Suprapubic skin (tissue), 4 donors: ENCODE results near the gene SPECC1. TPM values are rescaled to one million over a fixed set of nuclear protein-coding genes. Genes with fewer than 3 reads are reported as not detected.

Experiments
- DNase-seq, 2 donors: peaks; one replicate each; pipeline ENCODE4 v3.0.0-alpha.2; 2019; ENCODE audit warnings: low spot score in 2 of 2
- H3K27ac ChIP-seq: fragments of 200-600 bp; sonication (generic); one replicate; pipeline ENCODE4 v1.5.1; 2019
- H3K27me3 ChIP-seq: fragments of 200-600 bp; sonication (generic); one replicate; pipeline ENCODE4 v1.5.1; 2019
- H3K36me3 ChIP-seq: fragments of 200-600 bp; sonication (generic); one replicate; pipeline ENCODE4 v1.5.1; 2019
- H3K4me1 ChIP-seq: fragments of 200-600 bp; sonication (generic); one replicate; pipeline ENCODE4 v1.5.1; 2019
- H3K4me3 ChIP-seq: fragments of 200-600 bp; sonication (generic); one replicate; pipeline ENCODE4 v1.5.1; 2019; ENCODE audit warnings: mild to moderate bottlenecking
- H3K9me3 ChIP-seq: fragments of 200-600 bp; sonication (generic); one replicate; pipeline ENCODE4 v1.5.1; 2019
- CTCF ChIP-seq, 2 donors: fragments of 200-600 bp in 1 of 2; fragments of 450-650 bp in 1 of 2; sonication (generic) in 1 of 2; IDR thresholded peaks; one replicate each; pipeline ENCODE4 v1.5.1; 2016 to 2019; ENCODE audit warnings: antibody characterized with exemption in 2 of 2, mild to moderate bottlenecking in 1 of 2, moderate library complexity in 1 of 2
- EP300 ChIP-seq: sonication (generic); formaldehyde crosslinking; IDR thresholded peaks from one replicate; pipeline ENCODE4 v1.6.1; 2017; ENCODE audit warnings: antibody characterized with exemption
- POLR2A ChIP-seq, 2 donors: fragments of 450-650 bp; IDR thresholded peaks; one replicate each; pipeline ENCODE4 v1.6.1; 2017; ENCODE audit warnings: antibody characterized with exemption in 2 of 2, mild to moderate bottlenecking in 2 of 2, moderate library complexity in 2 of 2
- POLR2AphosphoS5 ChIP-seq, 3 donors: sonication (generic); formaldehyde crosslinking; IDR thresholded peaks; one replicate each; pipeline ENCODE4 v1.6.1; 2017; ENCODE audit warnings: antibody characterized with exemption in 3 of 3
- WGBS: methylation state at CpG from one replicate; pipeline ENCODE4 v1.1.5; 2018; 5-methylcytosine and 5-hydroxymethylcytosine counted together
- total RNA-seq, 4 donors: library from RNA; depleted of rRNA; stranded (reverse); fragments of >200 nt; gene quantifications; one replicate each; pipeline ENCODE4 v1.1.0, GENCODE V29; 2016

SPECC1 gene
- total RNA-seq, 4 donors from 2014 or later, result 12.2 to 18.1 (median 16.4) TPM

- Histone ChIP-seq H3K27ac (no peak overlapping the region), H3K9me3 (no peaks in the 10 kb centered on the region), H3K4me3 (no peak overlapping the region), H3K36me3 (no peaks in the 10 kb centered on the region), H3K27me3 (no peaks in the 10 kb centered on the region), H3K4me1 (no peaks in the 10 kb centered on the region)
- 83% methylated on average over 3 of the region's 3 CpGs for WGBS
- TF ChIP-seq POLR2AphosphoS5 (IDR thresholded peaks at IDR 0.05) (no peak), CTCF (IDR thresholded peaks at IDR 0.05) (no peak), EP300 (no peak), POLR2A (IDR thresholded peaks at IDR 0.05) (no peak)
- DNase-seq, result no peak
Observed at GRCh38 chr17:20279631-20280030, 270.5 kb downstream of the SPECC1 start.

- TF ChIP-seq CTCF (IDR thresholded peaks at IDR 0.05) (no peak), POLR2AphosphoS5 (IDR thresholded peaks at IDR 0.05) (no peak)
- no peaks in the 10 kb centered on the region for H3K27me3 ChIP-seq
- 94% methylated on average over 6 of the region's 6 CpGs for WGBS
Observed at GRCh38 chr17:20280051-20280450, 270.9 kb downstream of the SPECC1 start.

GRCh38 chr17:20280851-20281250 is 271.7 kb downstream of the SPECC1 start:
- WGBS, result 90% methylated on average over 10 of the region's 10 CpGs
- no peak overlapping the region for H3K27ac ChIP-seq
- H3K27me3 ChIP-seq, result no peaks in the 10 kb centered on the region
- no peaks in the 10 kb centered on the region for H3K36me3 ChIP-seq
- TF ChIP-seq CTCF (IDR thresholded peaks at IDR 0.05) (no peak), POLR2AphosphoS5 (IDR thresholded peaks at IDR 0.05) (no peak), EP300 (no peak), POLR2A (IDR thresholded peaks at IDR 0.05) (no peak)
- DNase-seq, result no peak
- no peaks in the 10 kb centered on the region for H3K9me3 ChIP-seq
- H3K4me3 ChIP-seq, result no peak overlapping the region
- no peaks in the 10 kb centered on the region for H3K4me1 ChIP-seq

More at GRCh38 chr17:20280051-20280450, 270.9 kb downstream of the SPECC1 start:
- no peak overlapping the region for H3K27ac ChIP-seq
- H3K4me3 ChIP-seq, result no peak overlapping the region
- no peaks in the 10 kb centered on the region for H3K9me3 ChIP-seq
- H3K36me3 ChIP-seq, result no peaks in the 10 kb centered on the region
- DNase-seq, result no peak
- H3K4me1 ChIP-seq, result no peaks in the 10 kb centered on the region

GRCh38 chr17:20281860-20282259 is 272.7 kb downstream of the SPECC1 start:
- Histone ChIP-seq H3K27me3 (no peaks in the 10 kb centered on the region), H3K4me1 (no peaks in the 10 kb centered on the region), H3K9me3 (no peaks in the 10 kb centered on the region), H3K36me3 (no peaks in the 10 kb centered on the region), H3K4me3 (no peak overlapping the region), H3K27ac (no peak overlapping the region)
- DNase-seq, result no peak
- no peak for TF ChIP-seq EP300
- TF ChIP-seq POLR2AphosphoS5 (IDR thresholded peaks at IDR 0.05), result no peak
- TF ChIP-seq POLR2A (IDR thresholded peaks at IDR 0.05), result no peak
- no peak for TF ChIP-seq CTCF (IDR thresholded peaks at IDR 0.05)
- WGBS, result 55% methylated on average over 11 of the region's 11 CpGs

GRCh38 chr17:20282526-20283308 is 273.6 kb downstream of the SPECC1 start:
- no peaks in the 10 kb centered on the region for H3K36me3 ChIP-seq
- H3K9me3 ChIP-seq, result no peaks in the 10 kb centered on the region
- 77% methylated on average over 9 of the region's 9 CpGs for WGBS
- no peaks in the 10 kb centered on the region for H3K27me3 ChIP-seq
- no peak overlapping the region for H3K27ac ChIP-seq
- no peak for DNase-seq
- H3K4me1 ChIP-seq, result no peaks in the 10 kb centered on the region
- H3K4me3 ChIP-seq, result no peak overlapping the region
- TF ChIP-seq CTCF (IDR thresholded peaks at IDR 0.05), result no peak
- TF ChIP-seq POLR2AphosphoS5 (IDR thresholded peaks at IDR 0.05), result no peak
- TF ChIP-seq POLR2A (IDR thresholded peaks at IDR 0.05), result no peak
- no peak for TF ChIP-seq EP300
